Sigmoid colon (tissue), 4 donors: Measurements from ENCODE around the gene ZNF385A.

ENCODE experiments used
- CTCF ChIP-seq, 4 experiments: fragments of 450-650 bp in 3 of 4; fragments of 200-600 bp in 1 of 4; IDR thresholded peaks; one replicate each; pipeline ENCODE4 v1.5.1; 2016 to 2019; ENCODE audit warnings: antibody characterized with exemption in 4 of 4, mild to moderate bottlenecking in 3 of 4, moderate library complexity in 2 of 4
- EP300 ChIP-seq, 4 donors: sonication (generic); formaldehyde crosslinking; IDR thresholded peaks; one replicate each; pipeline ENCODE4 v1.6.1; 2017; ENCODE audit warnings: antibody characterized with exemption in 4 of 4
- POLR2A ChIP-seq, 2 donors: fragments of 450-650 bp; IDR thresholded peaks; one replicate each; pipeline ENCODE4 v1.6.1; 2016; ENCODE audit warnings: antibody characterized with exemption in 2 of 2, mild to moderate bottlenecking in 2 of 2, moderate library complexity in 2 of 2
- POLR2AphosphoS5 ChIP-seq, 4 donors: sonication (generic); formaldehyde crosslinking; IDR thresholded peaks; one replicate each; pipeline ENCODE4 v1.6.1; 2017; ENCODE audit warnings: antibody characterized with exemption in 4 of 4

- TF ChIP-seq CTCF (IDR thresholded peaks at IDR 0.05), result no peak
- no peak for TF ChIP-seq POLR2A (IDR thresholded peaks at IDR 0.05)
- no peak for TF ChIP-seq EP300 (IDR thresholded peaks at IDR 0.05)
- no peak for TF ChIP-seq POLR2AphosphoS5 (IDR thresholded peaks at IDR 0.05)
Observed at GRCh38 chr12:54426690-54427089, 42.2 kb upstream of the ZNF385A start.
